HUES48 (cell line): Measurements from ENCODE around the gene MAP1LC3B.

ENCODE experiments used
- H3K27ac ChIP-seq: one replicate; pipeline ENCODE4 v1.7.0; 2013; ENCODE audit warnings: low read depth, low read length, inconsistent platforms
- H3K27me3 ChIP-seq: 2 replicates; pipeline ENCODE4 v1.6.1; 2013; ENCODE audit warnings: mild to moderate bottlenecking, low read length; ENCODE audit not compliant: control insufficient read depth, insufficient read depth
- H3K36me3 ChIP-seq: 2 replicates; pipeline ENCODE4 v1.6.1; 2013; ENCODE audit warnings: low read length; ENCODE audit not compliant: control insufficient read depth, insufficient read depth
- H3K4me1 ChIP-seq: 2 replicates; pipeline ENCODE4 v1.6.1; 2013; ENCODE audit warnings: mild to moderate bottlenecking, low read length; ENCODE audit not compliant: control insufficient read depth, insufficient read depth
- H3K4me3 ChIP-seq: 2 replicates; pipeline ENCODE4 v1.5.1; 2013; ENCODE audit warnings: mild to moderate bottlenecking, low read depth, low read length
- H3K9ac ChIP-seq: 2 replicates; pipeline ENCODE4 v1.6.1; 2013; ENCODE audit warnings: mild to moderate bottlenecking, low read depth, low read length, moderate library complexity
- H3K9me3 ChIP-seq: 2 replicates; pipeline ENCODE4 v1.6.1; 2013; ENCODE audit warnings: low read length; ENCODE audit not compliant: control insufficient read depth, insufficient read depth

MAP1LC3B gene

DNA sequence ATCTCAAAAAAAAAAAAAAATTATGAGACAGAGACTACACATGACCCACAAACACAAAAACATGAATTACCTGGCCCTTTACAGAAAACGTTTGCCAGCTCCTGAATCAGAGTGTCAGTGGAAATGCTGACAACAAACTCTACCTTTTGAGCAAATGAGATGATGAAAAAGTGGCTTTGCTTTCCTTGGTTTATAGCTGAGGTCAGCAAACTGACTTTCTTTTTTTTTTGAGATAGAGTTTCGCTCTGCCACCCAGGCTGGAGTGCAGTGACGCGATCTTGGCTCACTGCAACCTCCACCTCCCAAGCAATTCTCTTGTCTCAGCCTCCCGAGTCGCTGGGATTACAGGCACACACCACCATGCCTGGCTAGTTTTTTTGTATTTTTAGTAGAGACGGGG, 54.3 kb downstream of the MAP1LC3B start:
- Histone ChIP-seq H3K4me3 (no peak overlapping the region), H3K9me3 (0 out of 2 replicates have a peak, but pooled peaks cover 2% of the 10 kb centered on the region), H3K4me1 (no peaks in the 10 kb centered on the region), H3K27ac (no peak overlapping the region), H3K9ac (no peak overlapping the region), H3K27me3 (no peaks in the 10 kb centered on the region), H3K36me3 (peaks cover 37% of the 10 kb centered on the region)

DNA sequence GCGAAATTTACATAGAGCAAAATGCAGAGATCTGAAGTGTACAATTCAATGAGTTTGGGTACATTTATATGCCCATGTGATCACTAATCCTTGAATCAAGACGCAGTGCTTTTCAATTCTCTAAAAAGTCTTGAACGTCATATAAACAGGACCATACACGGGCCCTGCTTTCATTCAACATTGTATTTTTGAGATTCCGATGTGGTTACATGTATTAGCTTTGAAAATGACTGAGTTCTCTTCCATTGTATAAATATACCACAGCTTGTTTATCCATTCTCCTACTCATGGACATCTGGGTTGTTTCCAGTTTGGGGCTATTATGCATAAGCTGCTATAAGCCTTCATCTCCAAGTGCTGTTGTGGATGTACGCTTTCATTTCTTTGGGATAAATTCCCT, 55.2 kb downstream of the MAP1LC3B start:
- no peak overlapping the region for H3K4me3 ChIP-seq
- H3K9me3 ChIP-seq, result 0 out of 2 replicates have a peak, but pooled peaks cover 2% of the 10 kb centered on the region
- peaks cover 43% of the 10 kb centered on the region for H3K36me3 ChIP-seq
- H3K9ac ChIP-seq, result no peak overlapping the region
- no peaks in the 10 kb centered on the region for H3K27me3 ChIP-seq
- H3K4me1 ChIP-seq, result no peaks in the 10 kb centered on the region
- no peak overlapping the region for H3K27ac ChIP-seq

DNA sequence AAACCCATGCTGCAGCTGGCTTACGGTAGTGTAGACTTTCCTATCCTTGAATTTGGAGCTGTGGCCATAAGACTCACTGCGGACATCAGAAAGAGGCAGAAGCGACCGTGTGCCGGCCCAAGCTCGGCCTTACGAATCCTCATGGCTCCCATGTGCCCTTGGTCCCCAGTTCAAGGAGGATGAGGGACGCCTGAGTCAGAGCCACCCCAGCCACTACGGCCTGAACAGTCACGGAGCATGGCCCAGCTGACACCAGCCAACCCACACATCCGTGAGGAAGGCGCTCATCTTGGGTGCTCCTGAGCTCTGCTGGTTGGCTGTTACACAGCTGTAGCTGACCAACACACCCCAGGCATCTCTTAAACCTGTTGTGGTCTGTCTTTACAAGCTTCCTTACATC, 56.7 kb downstream of the MAP1LC3B start:
- Histone ChIP-seq H3K9me3 (0 out of 2 replicates have a peak, but pooled peaks cover 2% of the 10 kb centered on the region), H3K27me3 (no peaks in the 10 kb centered on the region), H3K9ac (no peak overlapping the region), H3K4me1 (no peaks in the 10 kb centered on the region), H3K36me3 (peaks cover 49% of the 10 kb centered on the region), H3K27ac (no peak overlapping the region), H3K4me3 (no peak overlapping the region)

DNA sequence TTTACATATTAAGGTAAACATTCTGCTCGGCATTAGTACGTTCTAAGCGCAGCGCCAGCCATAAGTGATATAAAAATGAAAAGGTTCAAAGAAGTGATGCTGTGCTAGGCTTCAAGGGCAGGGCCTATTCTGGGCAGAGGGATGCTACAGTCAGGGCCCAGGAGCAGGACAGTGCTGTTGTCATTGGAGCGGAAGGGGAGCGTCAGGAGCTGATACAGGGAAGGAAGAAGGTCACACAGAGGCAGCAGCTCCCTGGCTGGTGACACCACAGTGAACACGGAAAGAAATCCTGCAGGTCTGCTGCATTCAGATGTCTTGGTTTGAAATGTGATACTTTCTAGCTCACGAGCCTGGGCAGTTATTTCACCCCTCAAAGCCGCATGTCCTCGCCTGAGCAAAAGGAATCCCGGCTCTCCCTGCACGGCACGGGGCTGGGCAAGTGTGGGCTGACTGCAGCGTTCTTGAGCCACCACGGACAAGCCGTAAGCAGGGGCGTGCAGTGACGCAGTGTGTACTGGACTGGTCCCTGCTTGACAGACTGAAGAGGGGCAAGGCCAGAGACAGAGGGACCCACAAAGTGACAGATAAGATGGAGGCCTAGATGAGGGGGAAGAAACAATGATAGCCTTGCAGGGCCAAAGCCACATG, 59.6 kb downstream of the MAP1LC3B start:
- H3K4me1 ChIP-seq, result no peaks in the 10 kb centered on the region
- peaks cover 45% of the 10 kb centered on the region for H3K36me3 ChIP-seq
- H3K27ac ChIP-seq, result no peak overlapping the region
- H3K9me3 ChIP-seq, result no peaks in the 10 kb centered on the region
- H3K4me3 ChIP-seq, result no peak overlapping the region
- no peaks in the 10 kb centered on the region for H3K27me3 ChIP-seq
- no peak overlapping the region for H3K9ac ChIP-seq

DNA sequence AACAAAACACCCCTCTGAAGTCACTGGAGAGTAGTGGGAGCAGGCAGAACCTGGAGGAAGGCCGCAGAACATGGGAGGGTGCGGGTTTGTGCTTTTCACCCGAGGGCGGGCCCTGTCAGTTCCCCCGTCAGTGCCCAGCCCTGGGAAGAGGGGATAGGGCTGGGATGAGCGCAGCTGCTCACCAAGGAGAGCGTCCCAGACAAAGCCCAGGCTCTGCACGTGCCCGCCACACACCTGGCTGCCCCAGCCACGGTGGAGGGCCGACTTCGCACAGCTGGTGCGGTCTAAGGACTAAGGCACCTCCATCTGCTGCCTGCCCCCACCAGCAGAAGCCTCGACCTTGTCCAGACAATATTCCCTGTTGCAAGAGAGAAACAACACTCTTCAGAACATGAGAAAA, 61.2 kb downstream of the MAP1LC3B start:
- H3K9me3 ChIP-seq, result no peaks in the 10 kb centered on the region
- no peaks in the 10 kb centered on the region for H3K27me3 ChIP-seq
- peaks cover 4% of the 10 kb centered on the region; the same call in 1 of the 2 replicates for H3K4me1 ChIP-seq
- H3K4me3 ChIP-seq, result no peak overlapping the region
- H3K27ac ChIP-seq, result no peak overlapping the region
- H3K9ac ChIP-seq, result no peak overlapping the region
- H3K36me3 ChIP-seq, result peaks cover 42% of the 10 kb centered on the region
